Inflammatory macrophage treated with lipopolysaccharide for 4 hours (primary cell): ENCODE data around the gene C18orf63.
A peak's percentile ranks its signal among the peaks of the same experiment; 100 is the strongest.

Experiments
- DNase-seq: peaks from one replicate; pipeline ENCODE4 v3.0.0-alpha.2; 2020

The C18orf63 gene

GRCh38 chr18:74381621-74382295 is 66.1 kb downstream of the C18orf63 start:
- no peak for DNase-seq

- no peak for DNase-seq
Measured at GRCh38 chr18:74382481-74383017, 66.9 kb downstream of the C18orf63 start.

GRCh38 chr18:74387383-74387782 is 71.7 kb downstream of the C18orf63 start:
- no peak for DNase-seq

- no peak for DNase-seq
Measured at GRCh38 chr18:74388227-74388626, 72.6 kb downstream of the C18orf63 start.

- no peak for DNase-seq
Measured at GRCh38 chr18:74389171-74389927, 73.7 kb downstream of the C18orf63 start.

GRCh38 chr18:74389991-74390390 is 74.4 kb downstream of the C18orf63 start:
- no peak for DNase-seq

GRCh38 chr18:74390900-74391299 is 75.3 kb downstream of the C18orf63 start:
- DNase-seq: peak; percentile 63

- DNase-seq: no peak
Measured at GRCh38 chr18:74392323-74392722, 76.7 kb downstream of the C18orf63 start.

- no peak for DNase-seq
Measured at GRCh38 chr18:74395006-74395405, 79.4 kb downstream of the C18orf63 start.

GRCh38 chr18:74395648-74396154 is 80.1 kb downstream of the C18orf63 start:
- DNase-seq: no peak

- DNase-seq: no peak
Measured at GRCh38 chr18:74396171-74397169, 80.8 kb downstream of the C18orf63 start.

- DNase-seq: no peak
Measured at GRCh38 chr18:74397572-74397971, 81.9 kb downstream of the C18orf63 start.

- peak; percentile 12 for DNase-seq
Measured at GRCh38 chr18:74399091-74399887, 83.7 kb downstream of the C18orf63 start.

GRCh38 chr18:74400813-74401212 is 85.2 kb downstream of the C18orf63 start:
- no peak for DNase-seq

- no peak for DNase-seq
Measured at GRCh38 chr18:74402806-74403433, 87.3 kb downstream of the C18orf63 start.

GRCh38 chr18:74407888-74408287 is 92.2 kb downstream of the C18orf63 start:
- no peak for DNase-seq
